ENCODE measurements around the gene RAB10. TPM values are rescaled to one million over a fixed set of nuclear protein-coding genes. Genes with fewer than 3 reads are reported as not detected.

Gene RAB10
- total RNA-seq, 2 donors from 2014 or later = 118 to 139 TPM

DNA sequence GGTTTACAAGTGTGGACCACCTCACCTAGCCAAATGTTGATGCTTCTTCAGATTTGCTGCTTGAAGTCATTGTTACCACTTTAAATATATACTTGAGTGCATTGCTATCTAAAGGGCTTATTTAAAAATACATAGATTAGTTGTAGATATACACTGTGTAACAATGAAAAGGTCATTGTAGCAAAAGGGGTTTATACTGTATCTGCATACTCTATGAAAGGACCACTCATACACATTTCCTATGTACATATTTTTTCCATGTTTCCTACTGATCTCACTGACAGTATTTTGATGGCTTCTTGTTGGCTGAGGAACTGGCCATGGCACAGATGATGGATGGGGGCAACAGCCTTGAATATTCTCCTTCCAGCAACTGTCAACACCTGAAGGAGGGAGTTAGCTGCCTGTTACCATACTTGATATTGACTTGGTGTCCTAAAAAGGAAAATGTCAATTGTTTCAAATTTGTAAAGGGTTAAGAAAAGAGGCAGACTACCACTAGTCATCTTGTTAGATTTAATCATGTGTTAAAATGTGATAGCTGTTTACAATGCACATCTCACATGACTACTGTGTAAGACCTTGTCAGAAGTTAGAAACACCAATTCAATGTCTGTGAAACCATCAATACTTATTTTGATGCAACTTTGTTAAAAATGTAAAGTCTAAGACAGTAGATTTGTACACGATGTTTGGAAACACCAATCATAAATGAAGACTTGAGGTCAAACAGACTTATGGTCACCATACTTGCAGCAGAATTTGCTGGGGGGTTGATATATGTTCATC is 33.5 kb downstream of the RAB10 start:
- WGBS = 87% methylated on average over 1 of the region's 1 CpG
- intact Hi-C loops (cut with DNase I) = no loop called here
- Histone ChIP-seq H3K9me3 (no peaks in the 10 kb centered on the region), H3K36me3 (no peaks in the 10 kb centered on the region), H3K27ac (no peak overlapping the region), H3K4me3 (no peak overlapping the region), H3K27me3 (replicated peaks; ENCODE audit: insufficient read depth) (no peaks in the 10 kb centered on the region), H3K4me1 (replicated peaks) (no peaks in the 10 kb centered on the region)
- TF ChIP-seq POLR2A (IDR thresholded peaks at IDR 0.05) = no peak
- TF ChIP-seq, protein P1, sequence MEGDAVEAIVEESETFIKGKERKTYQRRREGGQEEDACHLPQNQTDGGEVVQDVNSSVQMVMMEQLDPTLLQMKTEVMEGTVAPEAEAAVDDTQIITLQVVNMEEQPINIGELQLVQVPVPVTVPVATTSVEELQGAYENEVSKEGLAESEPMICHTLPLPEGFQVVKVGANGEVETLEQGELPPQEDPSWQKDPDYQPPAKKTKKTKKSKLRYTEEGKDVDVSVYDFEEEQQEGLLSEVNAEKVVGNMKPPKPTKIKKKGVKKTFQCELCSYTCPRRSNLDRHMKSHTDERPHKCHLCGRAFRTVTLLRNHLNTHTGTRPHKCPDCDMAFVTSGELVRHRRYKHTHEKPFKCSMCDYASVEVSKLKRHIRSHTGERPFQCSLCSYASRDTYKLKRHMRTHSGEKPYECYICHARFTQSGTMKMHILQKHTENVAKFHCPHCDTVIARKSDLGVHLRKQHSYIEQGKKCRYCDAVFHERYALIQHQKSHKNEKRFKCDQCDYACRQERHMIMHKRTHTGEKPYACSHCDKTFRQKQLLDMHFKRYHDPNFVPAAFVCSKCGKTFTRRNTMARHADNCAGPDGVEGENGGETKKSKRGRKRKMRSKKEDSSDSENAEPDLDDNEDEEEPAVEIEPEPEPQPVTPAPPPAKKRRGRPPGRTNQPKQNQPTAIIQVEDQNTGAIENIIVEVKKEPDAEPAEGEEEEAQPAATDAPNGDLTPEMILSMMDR (IDR thresholded peaks at IDR 0.05) = no peak
- TF ChIP-seq POLR2AphosphoS5 (IDR thresholded peaks at IDR 0.05) = no peak
- DNase-seq (ENCODE audit: low spot score) = no peak

DNA sequence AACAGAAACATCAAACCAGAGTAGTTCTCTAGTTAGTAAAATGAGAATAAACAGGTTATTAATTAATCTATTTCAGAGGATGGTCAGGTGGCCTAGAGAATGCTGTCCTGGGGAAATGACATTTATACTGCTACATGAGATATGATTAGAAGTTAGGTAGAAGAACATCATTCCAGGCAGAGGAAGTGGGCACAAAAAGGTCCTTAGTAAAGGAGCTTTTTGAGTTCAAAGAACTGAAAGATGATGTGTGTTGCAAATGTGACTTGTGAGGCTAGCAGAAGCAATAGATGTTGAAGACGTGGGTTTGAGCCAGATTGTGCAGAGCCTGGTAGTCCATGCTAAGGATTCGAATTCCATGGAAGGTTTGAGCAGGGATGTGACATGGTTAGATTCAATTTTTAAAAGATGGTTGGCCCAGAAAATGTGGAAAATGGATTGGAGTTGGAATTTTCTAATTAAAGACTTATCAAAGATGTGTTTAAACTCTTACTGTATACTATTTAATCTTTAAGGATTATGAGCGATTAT is 34.2 kb downstream of the RAB10 start:
- Histone ChIP-seq H3K9me3 (no peaks in the 10 kb centered on the region), H3K27ac (no peak overlapping the region), H3K4me1 (replicated peaks) (no peaks in the 10 kb centered on the region), H3K27me3 (replicated peaks; ENCODE audit: insufficient read depth) (no peaks in the 10 kb centered on the region), H3K36me3 (no peaks in the 10 kb centered on the region), H3K4me3 (no peak overlapping the region)
- intact Hi-C loops (cut with DNase I) = no loop called here
- 91% methylated on average over 2 of the region's 3 CpGs for WGBS
- no peak for TF ChIP-seq POLR2A (IDR thresholded peaks at IDR 0.05)
- TF ChIP-seq, protein P1 (IDR thresholded peaks at IDR 0.05) = no peak
- TF ChIP-seq POLR2AphosphoS5 (IDR thresholded peaks at IDR 0.05) = no peak
- DNase-seq (ENCODE audit: low spot score) = no peak

DNA sequence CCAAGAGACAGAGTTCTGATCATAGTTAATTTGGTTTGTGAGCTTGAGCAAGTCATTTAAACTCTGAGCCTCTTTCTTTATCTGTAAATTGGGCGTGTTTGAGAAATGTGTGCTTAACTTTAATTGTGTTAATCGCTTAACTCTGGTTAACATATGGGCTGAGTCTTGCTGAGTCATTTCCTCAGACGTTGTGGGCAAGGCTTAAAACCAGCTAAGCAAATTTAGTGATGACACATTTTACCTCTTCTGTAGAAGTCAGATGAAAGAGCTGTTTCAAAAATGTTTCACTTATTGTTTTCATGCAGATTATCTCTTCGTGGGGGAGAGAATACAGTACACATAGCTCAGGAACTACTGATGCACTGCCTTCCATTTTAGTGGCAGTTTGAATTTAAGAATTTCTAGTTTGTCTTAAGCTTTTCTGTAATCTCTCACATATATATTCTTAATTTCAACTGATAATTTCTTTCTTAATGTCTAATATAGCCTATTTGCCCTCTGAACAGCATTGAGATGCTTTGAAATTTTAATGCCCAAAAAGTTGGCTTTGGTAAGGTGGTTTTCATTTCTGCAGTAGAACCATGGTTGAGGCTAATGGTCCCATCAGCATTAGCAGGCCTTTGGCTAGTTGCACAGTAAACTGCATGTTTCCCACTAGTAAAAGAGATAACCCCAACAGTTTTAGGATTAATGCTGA is 34.9 kb downstream of the RAB10 start:
- DNase-seq (ENCODE audit: low spot score) = no peak
- TF ChIP-seq POLR2AphosphoS5 (IDR thresholded peaks at IDR 0.05) = no peak
- no peak for TF ChIP-seq POLR2A (IDR thresholded peaks at IDR 0.05)
- TF ChIP-seq, protein P1 (IDR thresholded peaks at IDR 0.05) = no peak
- no peaks in the 10 kb centered on the region for H3K9me3 ChIP-seq
- H3K27ac ChIP-seq = no peak overlapping the region
- WGBS = 27% methylated on average over 4 of the region's 4 CpGs
- no peak overlapping the region for H3K4me3 ChIP-seq
- intact Hi-C loops (cut with DNase I) = no loop called here
- no peaks in the 10 kb centered on the region for H3K4me1 ChIP-seq (replicated peaks)
- H3K36me3 ChIP-seq = no peaks in the 10 kb centered on the region
- no peaks in the 10 kb centered on the region for H3K27me3 ChIP-seq (replicated peaks; ENCODE audit: insufficient read depth)

DNA sequence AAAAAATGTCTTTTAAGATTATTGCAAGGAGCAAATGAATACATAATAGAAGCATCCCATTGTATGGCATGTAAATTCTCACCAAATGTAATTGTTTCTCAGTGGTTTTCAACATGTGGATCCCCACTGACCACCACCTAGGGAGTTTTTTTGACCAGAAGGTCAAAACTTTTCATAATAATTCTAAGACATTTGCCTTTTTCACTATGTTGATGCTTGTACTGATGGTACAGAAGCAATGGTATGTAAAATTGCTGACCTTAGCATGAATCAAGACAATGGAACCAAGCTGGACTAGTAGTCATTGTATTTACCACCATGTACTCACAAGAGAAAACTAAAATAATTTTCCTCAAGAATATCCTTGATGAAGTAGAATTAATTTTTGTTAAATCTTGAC is 36.8 kb downstream of the RAB10 start:
- intact Hi-C loops (cut with DNase I) = no loop called here
- no peak for DNase-seq (ENCODE audit: low spot score)
- peaks cover 7% of the 10 kb centered on the region for H3K4me1 ChIP-seq (replicated peaks)

More for the DNA sequence above, 36.8 kb downstream of the RAB10 start:
- no peak overlapping the region for H3K27ac ChIP-seq
- H3K4me3 ChIP-seq = no peak overlapping the region
- TF ChIP-seq POLR2AphosphoS5 (IDR thresholded peaks at IDR 0.05) = no peak
- TF ChIP-seq, protein P1 (IDR thresholded peaks at IDR 0.05) = no peak
- no peaks in the 10 kb centered on the region for H3K36me3 ChIP-seq
- H3K9me3 ChIP-seq = no peaks in the 10 kb centered on the region
- H3K27me3 ChIP-seq (replicated peaks; ENCODE audit: insufficient read depth) = no peaks in the 10 kb centered on the region

Measured in prostate gland (tissue), 2 donors.